GM19468 (cell line): ENCODE data around the gene MINK1.
"Not testable (repeated sequence)": the region's sequence is repeated elsewhere in the genome, so short reads cannot be mapped to it uniquely, and the experiment has no call there.

Experiments
- ATAC-seq: cut with Tn5 transposase; IDR thresholded peaks from one replicate; pipeline ENCODE4 v1.9.1; 2021; ENCODE audit warnings: mild to moderate bottlenecking, moderate library complexity, moderate number of reproducible peaks; ENCODE audit not compliant: unreplicated experiment; ENCODE audit errors: extremely low read depth

MINK1 gene

DNA sequence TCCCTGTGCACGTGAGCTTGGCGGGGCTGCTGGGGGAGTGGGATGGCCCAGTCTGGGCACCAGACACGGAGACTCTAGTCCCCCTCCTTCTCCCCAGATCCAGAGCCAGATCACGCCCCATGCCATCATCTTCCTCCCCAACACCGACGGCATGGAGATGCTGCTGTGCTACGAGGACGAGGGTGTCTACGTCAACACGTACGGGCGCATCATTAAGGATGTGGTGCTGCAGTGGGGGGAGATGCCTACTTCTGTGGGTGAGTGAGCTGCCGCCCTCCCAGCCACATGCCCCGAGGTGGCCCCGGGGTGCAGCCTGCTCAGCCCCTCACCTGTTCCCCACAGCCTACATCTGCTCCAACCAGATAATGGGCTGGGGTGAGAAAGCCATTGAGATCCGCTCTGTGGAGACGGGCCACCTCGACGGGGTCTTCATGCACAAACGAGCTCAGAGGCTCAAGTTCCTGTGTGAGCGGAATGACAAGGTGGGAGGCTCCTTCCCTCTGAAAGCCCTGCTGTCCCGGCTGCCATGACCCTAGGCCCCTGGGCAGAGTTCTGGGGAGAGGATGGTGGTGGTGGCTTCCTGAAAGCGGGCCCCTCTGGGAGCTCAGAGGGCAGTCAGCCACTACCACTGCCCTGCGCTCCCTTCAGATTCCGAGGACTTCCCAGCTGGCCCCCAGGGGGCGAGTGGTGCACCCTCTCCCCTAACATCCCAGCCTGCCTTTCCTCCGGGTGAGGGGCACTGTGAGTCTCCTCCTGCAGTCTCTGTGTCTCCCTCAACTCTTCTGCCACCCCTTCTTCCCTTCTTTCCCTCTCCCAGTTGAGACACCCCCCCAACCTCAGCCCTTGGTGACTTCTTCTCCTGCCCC, 63.4 kb downstream of the MINK1 start:
- no peak for ATAC-seq

DNA sequence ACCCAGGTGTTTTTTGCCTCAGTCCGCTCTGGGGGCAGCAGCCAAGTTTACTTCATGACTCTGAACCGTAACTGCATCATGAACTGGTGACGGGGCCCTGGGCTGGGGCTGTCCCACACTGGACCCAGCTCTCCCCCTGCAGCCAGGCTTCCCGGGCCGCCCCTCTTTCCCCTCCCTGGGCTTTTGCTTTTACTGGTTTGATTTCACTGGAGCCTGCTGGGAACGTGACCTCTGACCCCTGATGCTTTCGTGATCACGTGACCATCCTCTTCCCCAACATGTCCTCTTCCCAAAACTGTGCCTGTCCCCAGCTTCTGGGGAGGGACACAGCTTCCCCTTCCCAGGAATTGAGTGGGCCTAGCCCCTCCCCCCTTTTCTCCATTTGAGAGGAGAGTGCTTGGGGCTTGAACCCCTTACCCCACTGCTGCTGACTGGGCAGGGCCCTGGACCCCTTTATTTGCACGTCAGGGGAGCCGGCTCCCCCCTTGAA, 64.1 kb downstream of the MINK1 start:
- ATAC-seq = no peak

DNA sequence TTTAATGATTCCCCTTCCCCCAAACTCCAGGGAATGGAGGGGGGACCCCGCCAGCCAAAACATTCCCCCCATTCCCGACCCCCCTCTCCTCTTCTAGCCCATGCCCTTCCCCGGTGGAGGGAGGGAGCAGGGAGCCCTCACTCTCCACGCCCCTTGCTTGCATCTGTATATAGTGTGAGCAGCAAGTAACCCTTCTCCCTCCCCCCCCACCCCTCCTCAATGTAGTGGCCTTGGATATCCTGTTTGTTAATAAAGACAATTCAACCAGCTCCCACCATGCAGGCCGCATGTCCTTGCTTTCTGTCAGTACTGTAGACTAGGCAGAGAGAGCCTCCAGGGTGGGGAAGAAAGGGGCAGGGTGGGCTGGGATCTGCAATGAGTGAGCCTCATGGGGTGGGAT, 64.6 kb downstream of the MINK1 start:
- ATAC-seq = no peak

DNA sequence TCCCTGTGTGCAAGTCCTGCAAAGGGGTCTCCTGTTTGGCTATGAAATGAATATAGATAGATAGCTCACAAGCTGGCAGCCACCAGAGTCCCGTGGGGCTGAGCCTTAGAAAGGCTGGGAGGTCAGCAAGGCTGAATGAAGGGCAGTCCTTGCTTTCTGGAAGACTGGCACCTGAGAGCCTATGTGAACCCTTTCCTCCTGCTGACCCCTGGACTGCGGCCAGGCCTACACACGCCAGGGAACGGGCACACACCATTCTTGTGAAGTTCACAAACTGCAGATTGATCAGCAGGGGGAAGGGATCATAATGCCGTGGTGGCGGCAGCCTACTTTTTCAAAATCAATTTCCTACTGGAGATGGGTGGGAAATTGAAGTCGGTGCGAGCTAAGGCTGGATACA, 65.2 kb downstream of the MINK1 start:
- no peak for ATAC-seq

DNA sequence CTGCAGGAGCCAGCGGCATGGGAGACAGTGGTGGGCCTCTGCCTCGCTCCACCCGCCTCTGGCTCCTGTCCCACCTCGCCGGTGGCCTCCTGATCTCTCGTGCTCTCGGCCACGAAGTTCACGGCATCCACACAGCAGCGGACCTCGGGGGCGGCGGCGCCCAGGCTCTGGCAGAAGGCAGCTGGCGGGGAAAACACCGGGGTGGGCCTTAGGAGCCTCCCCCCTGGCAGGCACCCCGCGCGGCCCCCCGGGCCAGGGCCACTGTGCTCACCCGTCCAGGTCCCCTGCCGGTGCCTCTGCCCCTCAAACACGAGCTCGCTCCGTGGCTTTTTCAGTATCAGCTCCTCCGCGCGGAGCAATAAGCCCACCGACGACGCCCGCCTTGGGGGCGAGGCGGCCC, 65.8 kb downstream of the MINK1 start:
- ATAC-seq = no peak

DNA sequence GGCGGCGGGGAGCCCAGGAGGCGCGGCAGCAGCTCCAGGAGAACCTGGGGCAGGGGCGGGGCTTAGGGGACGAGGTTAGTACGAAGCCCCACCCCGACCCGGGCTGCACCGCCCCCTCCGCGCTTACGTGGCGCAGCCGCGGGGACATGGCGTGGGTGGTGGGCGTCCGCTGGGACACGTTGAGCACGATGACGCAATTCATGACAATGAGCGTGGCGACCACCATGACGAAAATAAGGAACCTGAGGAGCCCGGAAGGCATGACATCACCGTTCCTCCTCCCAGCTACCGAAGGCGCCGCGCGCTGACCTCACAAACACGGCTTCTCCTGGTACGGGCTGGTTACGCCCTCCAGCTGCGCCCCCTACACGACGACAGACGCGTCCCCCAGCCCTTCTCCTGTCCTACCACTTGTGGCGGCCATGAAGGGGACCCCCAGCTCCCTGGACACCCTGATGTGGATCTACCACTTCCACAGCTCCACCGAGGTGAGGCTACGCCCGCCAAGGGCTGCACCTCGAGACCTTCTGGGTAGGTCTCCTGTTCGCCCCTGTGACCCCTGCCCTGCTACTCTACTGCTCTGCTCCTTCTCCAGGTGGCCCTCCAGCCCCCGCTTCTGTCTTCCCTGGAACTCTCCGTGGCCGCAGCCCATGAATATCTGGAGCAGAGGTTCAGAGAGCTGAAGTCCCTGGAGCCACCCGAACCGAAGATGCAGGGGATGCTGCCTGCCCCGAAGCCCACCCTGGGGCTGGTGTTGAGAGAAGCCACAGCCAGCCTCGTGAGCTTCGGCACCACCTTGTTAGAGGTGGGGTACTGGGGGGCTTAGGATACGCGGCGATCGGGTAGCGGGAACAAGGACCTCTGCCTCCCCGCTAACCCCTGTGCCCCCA, 66.4 kb downstream of the MINK1 start, which contains the start of gene C17orf107:
Gene C17orf107, plus strand, starts transcription at position 196 of the 890 bp plus-strand sequence. Its CDS starts 227 bp downstream, at position 423.
- ATAC-seq = no peak

DNA sequence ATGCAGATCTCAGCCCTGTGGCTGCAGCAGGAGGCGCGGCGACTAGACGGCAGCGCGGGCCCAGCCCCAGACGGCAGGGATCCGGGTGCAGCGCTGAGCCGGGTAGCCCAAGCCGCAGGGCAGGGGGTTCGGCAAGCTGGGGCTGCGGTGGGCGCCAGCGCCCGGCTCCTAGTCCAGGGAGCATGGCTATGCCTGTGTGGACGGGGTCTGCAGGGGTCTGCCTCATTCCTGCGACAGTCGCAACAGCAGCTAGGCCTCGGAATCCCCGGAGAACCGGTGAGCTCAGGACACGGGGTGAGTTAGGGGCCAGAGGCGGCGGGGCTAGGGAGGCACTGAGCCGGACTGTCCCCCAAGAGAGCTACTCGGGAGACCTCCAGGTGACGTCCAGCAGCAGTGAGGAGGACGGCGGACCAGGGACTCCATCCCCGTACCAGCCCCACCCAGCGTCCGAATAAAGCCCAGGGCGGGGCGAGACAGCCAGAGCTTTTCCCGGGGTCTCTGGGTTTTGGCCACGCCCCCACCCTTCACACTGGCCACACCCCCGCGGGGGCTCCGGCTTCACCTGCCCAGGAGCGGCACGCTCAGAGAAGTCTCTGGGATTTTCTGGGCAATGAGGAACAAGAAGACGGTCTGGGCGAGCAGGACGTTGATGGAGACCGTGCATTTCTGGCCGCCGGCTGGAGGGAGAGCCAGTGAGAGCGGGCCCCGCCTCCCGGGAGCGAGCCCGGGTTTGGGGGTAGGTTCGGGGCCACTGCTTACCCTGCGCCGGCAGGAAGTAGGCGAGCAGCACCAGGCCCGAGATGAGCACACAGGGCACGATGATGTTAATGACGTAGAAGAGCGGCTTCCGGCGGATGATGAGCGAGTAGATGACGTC, 67.3 kb downstream of the MINK1 start:
- ATAC-seq = no peak

DNA sequence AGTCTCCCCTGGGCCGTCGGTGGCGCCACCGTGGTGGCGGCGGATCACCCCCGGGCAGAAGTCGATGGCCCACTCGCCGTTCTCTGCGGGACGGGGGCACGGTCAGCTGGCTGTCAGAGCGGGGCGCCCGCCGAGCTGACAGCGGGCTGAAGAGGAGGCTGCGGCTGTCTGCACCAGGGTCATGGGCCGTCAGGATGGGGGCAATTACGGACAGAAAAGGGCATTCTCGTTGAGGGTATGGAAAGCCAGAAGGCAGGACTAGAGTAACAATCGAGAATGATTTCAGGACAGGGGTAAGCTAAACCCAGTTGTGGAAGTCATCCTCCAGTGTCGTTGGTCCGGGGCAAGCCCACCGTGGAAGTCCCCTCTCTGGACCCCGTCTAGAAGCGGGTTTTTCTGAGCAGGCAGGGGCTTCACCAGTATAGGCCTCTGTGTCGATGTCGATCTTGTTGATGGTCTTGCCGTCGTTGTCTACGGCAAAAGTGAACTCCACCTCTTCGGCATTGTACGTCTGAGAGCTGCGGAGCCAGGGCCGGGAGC, 68.0 kb downstream of the MINK1 start:
- ATAC-seq = no peak

DNA sequence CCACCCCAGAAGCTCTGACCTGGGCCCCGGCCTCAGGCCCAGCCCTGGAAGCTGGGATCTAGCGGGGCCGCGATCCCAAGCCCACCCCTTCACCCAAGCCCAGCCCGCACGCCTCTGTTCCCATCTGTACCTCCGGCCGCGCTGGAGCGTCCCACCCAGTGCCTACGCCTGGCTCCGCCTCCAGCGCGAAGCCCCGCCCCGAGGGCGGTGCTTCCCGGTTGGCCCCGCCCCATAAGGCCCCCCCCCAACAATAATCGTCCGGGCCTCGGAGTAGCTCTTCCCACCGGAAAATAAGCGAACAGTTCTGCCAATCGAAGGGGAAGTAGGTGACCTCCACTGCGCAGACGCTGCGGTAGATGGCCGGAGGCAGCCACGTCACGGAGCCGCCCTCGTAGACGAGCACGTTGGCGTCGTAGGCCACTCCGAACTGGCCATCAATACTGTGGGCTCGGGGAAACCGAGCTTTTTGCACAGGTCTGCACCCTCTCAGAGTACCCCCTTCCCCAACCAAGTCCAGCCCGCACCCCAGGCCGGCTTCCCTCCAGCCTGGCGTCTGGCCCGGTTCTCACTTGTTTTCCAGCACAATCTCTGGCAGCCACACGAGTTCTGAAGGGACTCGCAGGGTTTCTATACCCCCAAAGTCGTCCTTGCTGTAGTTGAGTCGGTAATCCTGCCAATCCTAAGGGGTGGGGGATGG, 68.7 kb downstream of the MINK1 start:
- ATAC-seq = no peak

DNA sequence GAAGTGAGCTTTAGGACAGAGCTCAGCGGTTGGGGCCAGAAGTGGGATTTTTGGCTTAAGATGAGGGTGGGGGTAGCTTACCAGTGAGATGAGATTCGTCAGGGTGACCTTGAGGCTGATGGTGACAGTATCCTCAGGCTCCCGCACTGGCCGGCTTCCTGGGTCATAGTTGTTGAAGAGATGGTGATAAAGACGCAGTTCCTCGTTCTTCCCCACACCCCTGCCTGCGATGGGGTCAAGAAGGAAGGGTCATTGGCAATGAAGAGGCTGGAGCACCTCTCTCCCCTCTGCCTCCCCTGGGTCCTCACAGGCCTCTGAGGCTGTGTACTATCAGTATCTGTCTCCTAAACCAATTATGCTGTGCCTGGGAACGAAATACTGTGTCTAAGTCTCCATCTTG, 69.4 kb downstream of the MINK1 start:
- ATAC-seq = no peak

DNA sequence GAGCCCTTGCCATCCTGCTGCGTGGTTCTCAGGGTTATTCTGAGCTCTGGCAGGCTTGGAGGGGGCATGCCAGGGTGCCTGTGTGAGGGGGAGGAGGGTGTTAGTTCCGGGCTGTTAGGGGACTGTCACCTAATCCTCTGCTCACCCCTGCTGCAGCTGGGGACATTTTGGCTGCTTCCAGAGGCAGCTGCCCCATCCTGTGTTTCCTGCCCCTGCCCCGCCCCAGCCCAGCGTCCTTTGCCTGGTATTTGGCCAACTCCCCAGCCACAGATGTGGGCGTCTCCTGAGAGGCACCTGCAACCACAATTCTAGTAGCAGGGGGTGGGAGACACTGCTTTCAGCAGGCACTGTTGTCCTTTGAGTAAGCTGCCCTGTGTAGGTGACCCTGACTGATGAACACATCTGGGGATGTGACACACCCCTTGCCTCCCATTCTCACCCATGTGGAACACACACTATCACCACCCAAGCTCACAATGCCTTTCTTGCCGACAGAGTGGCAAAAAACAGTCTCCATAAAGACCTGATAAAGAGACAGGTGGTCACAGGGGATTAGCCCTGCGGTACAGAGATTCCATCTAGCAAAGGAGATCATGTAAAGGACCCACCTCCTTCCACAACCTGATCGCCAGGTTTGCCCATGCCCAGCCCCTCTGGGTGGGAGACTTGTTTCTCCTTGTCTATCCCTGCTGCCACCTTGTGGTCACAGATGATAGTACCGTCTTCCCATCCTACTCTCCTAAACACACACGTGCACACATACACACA, 70.1 kb downstream of the MINK1 start, which contains the start of gene CHRNE:
Gene CHRNE, minus strand, starts transcription at position 48 of the 768 bp plus-strand sequence. Its CDS starts 35 bp downstream, at position 13.
- no peak for ATAC-seq

DNA sequence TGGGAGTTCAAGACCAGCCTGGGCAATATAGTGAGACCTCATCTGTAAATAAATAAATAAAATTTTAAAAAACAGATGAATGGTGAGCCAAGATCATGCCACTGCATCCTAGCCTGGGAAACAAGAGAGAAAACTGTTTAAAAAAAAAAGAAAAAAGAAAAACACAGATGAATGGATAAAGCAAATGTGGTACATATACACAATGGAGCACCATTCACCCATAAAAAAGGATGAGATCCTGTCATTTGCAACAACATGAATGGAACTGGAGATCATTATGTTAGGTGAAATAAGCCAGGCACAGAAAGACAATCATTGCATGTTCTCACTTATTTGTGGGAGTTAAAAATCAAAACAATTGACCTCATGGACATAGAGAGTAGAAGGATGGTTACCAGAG, 73.5 kb downstream of the MINK1 start:
- ATAC-seq = not testable (repeated sequence)

DNA sequence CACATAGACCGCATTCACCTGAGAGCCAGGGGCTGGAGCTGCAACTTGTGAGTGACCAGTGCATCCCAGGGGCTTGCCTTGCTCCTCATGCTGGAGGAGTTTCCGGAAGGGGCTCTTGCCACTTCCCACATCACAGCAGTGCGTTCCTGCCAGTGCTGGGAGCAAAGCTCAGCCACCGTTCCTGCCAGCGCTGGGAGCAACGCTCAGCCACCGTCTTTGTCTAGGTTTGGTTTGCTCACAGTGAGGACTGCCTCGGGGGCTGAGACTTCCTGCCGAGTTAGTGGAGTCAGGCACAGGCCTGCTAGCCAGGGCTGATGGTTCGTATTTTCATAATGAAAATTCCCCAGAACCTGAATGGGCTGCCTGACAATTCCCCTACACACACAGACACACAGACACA, 75.2 kb downstream of the MINK1 start:
- ATAC-seq = no peak

DNA sequence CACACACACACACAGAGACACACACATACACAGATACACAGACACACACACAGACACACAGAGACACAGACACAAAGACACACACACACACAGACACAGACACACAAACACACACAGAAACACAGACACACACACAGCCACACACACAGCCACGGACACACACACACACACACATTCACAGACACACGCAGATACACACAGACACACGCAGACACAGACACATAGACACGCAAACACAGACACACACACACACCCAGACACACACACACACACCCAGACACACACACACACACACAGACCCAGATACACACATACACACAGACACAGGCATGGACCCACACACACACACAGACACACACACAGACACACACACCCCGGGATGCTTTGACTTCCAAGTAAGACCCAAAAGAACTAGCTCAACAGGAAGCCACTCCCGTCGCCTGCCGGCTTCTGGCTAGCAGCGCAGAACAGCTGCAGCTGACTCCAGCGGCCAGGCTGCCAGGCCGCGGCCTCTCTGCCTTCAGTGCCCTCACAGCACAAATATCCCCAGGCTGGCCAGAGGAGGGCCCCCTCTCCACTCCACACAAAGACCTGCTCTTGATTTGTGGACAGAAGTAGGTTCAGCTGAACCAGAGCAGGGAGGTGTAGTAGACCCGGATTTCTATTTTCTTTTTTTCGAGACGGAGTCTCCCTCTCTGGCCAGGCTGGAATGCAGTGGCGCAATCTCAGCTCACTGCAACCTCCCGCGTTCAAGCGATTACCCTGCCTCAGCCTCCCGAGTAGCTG, 75.8 kb downstream of the MINK1 start:
- peak; percentile 58 for ATAC-seq

DNA sequence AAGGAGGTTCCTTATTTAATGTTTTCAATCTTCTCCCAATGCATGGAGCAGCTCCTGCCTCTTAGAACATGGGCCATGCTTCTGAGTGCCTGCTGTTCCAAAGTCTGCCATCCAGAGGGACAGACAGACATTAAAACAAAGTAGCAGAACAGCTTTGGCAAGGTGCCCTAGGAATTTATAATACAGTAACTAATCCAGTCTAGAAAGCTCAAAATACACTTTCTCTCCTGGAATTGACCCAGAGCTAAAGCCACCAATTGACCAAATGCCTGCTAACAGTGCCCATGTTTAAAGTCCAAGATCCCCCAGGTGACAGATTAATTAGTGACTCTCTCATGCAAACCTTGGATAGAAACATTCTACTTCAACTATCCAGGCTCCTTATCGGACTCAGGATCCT, 80.9 kb downstream of the MINK1 start:
- ATAC-seq = no peak

DNA sequence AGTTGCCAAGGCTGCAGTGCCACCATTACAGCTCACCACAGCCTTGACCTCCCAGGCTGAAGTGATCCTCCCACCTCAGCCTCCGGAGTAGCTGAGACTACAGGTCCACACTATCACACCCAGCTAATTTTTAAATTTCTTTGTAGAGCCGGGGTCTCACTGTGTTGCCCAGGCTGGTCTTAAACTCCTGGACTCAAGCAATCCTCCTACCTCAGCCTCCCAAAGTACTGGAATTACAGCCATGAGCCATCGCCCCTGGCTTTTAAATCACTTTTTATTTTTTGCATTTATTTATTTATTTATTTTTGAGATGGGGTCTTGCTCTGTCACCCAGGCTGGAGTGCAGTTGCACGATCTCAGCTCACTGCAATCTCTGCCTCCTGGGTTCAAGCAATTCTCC, 81.4 kb downstream of the MINK1 start:
- ATAC-seq = not testable (repeated sequence)

DNA sequence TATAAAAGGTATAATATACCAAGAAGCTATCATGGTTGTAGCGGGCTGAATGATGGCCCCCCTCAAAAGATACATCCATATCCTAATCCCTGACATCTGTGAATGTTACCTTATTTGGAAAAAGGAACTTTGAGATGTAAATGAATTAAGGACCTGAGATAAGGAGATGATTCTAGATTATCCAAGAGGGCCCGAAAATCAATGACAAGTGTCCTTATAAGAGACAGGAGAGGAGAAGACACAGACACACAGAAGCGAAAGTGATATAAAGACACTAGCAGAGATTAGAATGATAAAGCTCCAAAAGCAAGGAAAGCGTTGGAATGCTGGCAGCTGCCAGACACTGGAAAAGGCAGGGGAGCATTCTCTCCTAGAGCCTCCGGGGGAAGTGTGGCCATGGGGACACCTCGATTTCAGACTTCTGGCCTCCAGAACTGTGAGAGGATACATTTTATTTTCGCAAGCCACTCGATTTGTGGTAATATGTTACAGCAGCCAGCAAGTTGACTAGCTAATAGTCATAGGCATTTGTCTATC, 86.4 kb downstream of the MINK1 start:
- no peak for ATAC-seq
